Erythroblast (primary cell): ENCODE data around the gene CYP4Z1.
"Not testable (repeated sequence)": the region's sequence is repeated elsewhere in the genome, so short reads cannot be mapped to it uniquely, and the experiment has no call there.

Experiments used
- DNase-seq, 2 experiments: peaks; one replicate each; lab custom pipeline; 2025; lab: John Stamatoyannopoulos, UW
- GATA1 ChIP-seq: IDR thresholded peaks from 2 replicates; pipeline ENCODE4 v1.6.1; 2011; ENCODE audit warnings: low read depth, mild to moderate bottlenecking, control low read depth, low read length, moderate library complexity
- POLR2A ChIP-seq: IDR thresholded peaks from 2 replicates; pipeline ENCODE4 v1.6.1; 2011; ENCODE audit warnings: mild to moderate bottlenecking, low read length

The CYP4Z1 gene

GRCh38 chr1:47104816-47105215 is 37.8 kb downstream of the CYP4Z1 start:
- TF ChIP-seq GATA1 (no peak), POLR2A (no peak)

GRCh38 chr1:47106792-47107191 is 39.8 kb downstream of the CYP4Z1 start:
- TF ChIP-seq GATA1 (no peak), POLR2A (no peak)
- no peak for DNase-seq

More at GRCh38 chr1:47104816-47105215, 37.8 kb downstream of the CYP4Z1 start:
- no peak for DNase-seq

DNA sequence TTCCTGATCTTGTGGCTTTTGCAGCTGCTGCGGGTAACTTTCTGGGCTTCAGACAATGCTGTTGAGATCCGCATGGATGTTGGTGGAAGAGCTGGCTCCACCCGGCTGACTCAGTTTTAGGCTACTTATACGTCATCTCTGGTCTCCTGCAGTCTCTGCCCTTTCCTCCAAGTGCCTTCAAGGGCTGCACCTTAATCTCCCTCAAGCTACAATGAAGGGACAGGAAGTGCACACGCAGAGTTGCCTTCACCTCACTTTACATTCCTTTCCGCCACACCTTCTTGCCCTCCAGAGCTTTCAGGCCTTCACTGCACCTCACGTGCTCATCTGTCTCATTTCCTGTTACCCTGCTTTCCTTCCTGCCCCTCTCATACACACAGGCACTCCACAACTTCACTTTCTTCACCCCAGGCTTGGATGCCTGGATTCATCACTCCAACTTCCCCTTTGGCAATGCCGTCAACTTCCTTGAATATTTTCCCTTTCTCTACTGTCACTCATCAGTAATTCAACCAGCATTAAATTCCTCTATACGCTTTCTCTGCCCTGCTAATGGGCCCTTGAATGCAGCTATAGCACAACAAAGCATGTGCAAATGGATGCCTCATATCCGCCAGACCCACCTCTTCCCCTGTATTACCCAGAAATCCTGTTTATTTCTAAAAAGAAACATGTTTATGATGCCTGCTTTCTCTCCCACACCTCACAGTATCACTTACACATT is 41.0 kb downstream of the CYP4Z1 start:
- DNase-seq: not testable (repeated sequence)

DNA sequence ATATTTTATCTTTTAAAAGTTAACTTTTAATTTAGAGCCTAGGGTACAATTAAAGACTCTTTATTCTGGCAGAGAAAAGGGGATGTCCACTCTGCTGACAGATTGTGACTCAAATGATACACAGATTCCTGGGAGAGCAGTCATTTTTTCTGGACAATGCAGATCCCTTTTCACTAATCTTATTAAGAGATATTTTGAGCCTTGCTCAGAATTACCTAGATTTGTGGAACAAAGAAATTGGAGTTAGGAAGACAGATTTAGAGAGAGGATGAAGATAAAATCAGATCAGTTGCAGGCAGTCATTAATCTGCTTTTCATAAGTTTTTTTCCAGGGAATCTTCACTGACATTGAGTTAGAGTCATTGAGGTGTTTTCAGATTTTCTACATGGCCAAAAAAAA is 42.5 kb downstream of the CYP4Z1 start:
- DNase-seq: not testable (repeated sequence)

GRCh38 chr1:47113178-47113577 is 46.1 kb downstream of the CYP4Z1 start:
- DNase-seq: no peak
- no peak for TF ChIP-seq POLR2A
- TF ChIP-seq GATA1: no peak

GRCh38 chr1:47121039-47121438 is 54.0 kb downstream of the CYP4Z1 start:
- not testable (repeated sequence) for DNase-seq

- not testable (repeated sequence) for DNase-seq
These were observed 57.8 kb downstream of the CYP4Z1 start for GRCh38 chr1:47124834-47125233.

- DNase-seq: not testable (repeated sequence)
These were observed 60.0 kb downstream of the CYP4Z1 start for GRCh38 chr1:47126997-47127396.

DNA sequence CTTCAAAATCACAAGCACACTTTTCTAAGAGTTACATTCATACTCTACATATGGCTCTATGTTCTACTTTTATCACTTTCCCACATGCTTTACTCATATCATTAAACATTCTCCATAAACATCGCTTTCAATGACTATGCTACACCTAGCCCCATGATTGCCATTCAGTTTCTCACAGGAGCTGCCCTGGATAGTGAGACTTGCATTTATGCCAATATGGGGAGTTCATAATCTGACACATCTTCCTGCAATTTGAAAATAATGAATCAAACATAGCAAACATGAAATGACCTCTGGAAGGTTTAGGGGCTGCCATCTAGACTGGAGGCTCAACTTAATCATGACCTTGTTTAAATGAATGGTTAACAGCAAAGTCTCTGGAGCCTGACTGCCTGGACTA is 61.2 kb downstream of the CYP4Z1 start:
- DNase-seq: no peak
- TF ChIP-seq GATA1: no peak
- TF ChIP-seq POLR2A: no peak

GRCh38 chr1:47128854-47129253 is 61.8 kb downstream of the CYP4Z1 start:
- not testable (repeated sequence) for DNase-seq

GRCh38 chr1:47129489-47130230 is 62.6 kb downstream of the CYP4Z1 start:
- DNase-seq: not testable (repeated sequence)

DNA sequence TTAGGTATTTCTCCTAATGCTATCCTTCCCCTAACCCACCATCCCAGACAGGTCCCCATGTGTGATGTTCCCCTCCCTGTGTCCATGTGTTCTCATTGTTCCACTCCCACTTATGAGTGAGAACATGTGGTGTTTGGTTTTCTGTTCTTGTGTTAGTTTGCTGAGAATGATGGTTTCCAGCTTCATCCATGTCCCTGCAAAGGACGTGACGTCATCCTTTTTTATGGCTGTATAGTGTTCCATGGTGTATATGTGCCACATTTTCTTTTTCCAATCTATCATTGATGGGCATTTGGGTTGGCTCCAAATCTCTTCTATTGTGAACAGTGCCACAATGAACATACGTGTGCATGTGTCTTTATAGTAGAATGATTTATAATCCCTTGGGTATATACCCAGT is 65.6 kb downstream of the CYP4Z1 start:
- DNase-seq: not testable (repeated sequence)

- no peak for DNase-seq
These were observed 70.2 kb downstream of the CYP4Z1 start, which contains the start of gene CYP4A22 for GRCh38 chr1:47137198-47137597. CYP4A22 (plus strand) TSS chr1:47137441; CDS start chr1:47137486, 45 bp downstream.

GRCh38 chr1:47137925-47138615 is 71.0 kb downstream of the CYP4Z1 start:
- TF ChIP-seq POLR2A (no peak), GATA1 (no peak)
- no peak for DNase-seq

More at GRCh38 chr1:47137198-47137597, 70.2 kb downstream of the CYP4Z1 start, which contains the start of gene CYP4A22:
- TF ChIP-seq GATA1: no peak
- TF ChIP-seq POLR2A: no peak

GRCh38 chr1:47140358-47140757 is 73.3 kb downstream of the CYP4Z1 start:
- not testable (repeated sequence) for DNase-seq

- DNase-seq: not testable (repeated sequence)
These were observed 76.6 kb downstream of the CYP4Z1 start for GRCh38 chr1:47143654-47144053.

DNA sequence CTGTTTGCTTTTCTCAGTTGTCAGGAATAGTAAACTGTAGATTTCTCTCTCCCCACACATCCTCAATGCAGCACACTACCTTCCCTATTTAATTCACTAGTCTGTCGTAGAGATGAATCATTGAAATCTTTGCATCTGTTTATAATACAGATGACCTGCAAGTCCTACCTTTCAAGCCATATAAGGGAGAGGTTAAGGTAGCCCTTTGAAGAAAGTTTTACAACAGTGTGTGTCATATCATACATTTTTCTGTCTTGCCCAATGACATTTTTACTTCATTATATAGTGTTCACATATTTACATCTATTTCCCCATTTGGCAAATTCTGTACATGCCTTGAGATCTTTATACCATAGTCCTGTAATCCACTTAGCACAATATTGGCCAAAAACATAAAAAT is 79.5 kb downstream of the CYP4Z1 start:
- DNase-seq: not testable (repeated sequence)
